NAMALWA (cell line): ENCODE data around the gene DCP1B.

ENCODE experiments used
- DNase-seq: peaks from one replicate; pipeline ENCODE4 v3.0.0-alpha.2; 2015; ENCODE audit warnings: low spot score

Gene DCP1B

DNA sequence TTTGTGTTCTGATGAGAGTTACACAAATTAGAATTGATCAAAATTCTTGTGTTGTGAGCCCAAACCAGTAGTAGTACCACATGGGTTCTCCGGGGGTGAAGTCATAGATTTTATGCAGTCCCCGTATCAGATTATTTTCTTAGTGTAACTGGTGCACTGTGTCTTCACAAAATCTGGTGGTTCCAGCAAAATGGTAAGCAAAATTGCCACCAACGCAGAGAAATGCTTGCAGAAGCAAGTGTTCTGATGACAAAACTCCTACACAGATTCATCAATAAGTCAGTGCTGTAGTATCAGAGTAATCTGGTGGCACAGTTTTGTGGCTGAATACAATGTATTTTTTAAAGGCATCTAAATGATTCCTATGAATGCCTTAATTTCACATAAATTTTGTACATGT lies 84.5 kb downstream of the DCP1B start:
- DNase-seq: no peak

DNA sequence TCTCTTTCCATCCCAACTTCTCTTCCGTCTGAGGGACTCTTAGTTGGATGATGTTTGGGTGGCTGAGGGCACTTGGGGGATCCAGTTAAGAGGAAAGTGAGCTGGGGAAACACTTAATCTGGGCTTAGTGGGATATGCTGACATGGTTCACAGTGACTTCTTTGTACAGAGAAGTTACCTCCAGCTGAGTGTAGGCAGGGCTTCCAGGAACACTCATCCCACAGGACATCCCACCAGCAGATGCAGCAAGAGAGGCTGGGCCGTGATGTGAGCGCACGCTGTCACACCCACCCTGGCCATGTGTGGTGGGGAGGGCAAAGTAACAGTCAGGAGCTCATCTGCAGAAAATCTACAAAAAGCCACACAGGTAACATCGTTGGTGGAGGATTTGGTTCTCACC lies 85.0 kb downstream of the DCP1B start:
- DNase-seq: no peak

DNA sequence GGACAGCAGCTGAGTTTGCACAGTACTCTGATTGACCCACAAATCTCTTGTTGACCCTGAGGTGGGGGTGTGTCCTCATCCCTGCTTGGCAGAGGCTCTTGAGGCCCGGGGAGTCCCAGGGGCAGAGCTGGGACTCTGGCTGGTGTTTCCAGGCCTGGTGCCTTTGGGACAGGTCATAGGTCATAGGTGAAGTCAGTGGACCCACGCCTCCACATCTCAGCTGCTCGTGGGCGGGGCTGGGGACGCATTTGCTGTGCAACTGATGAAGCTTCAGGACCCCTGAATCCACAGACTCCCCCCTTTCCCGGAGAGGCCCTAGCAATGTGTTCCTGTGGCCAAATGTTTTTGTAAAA lies 85.4 kb downstream of the DCP1B start:
- DNase-seq: no peak

DNA sequence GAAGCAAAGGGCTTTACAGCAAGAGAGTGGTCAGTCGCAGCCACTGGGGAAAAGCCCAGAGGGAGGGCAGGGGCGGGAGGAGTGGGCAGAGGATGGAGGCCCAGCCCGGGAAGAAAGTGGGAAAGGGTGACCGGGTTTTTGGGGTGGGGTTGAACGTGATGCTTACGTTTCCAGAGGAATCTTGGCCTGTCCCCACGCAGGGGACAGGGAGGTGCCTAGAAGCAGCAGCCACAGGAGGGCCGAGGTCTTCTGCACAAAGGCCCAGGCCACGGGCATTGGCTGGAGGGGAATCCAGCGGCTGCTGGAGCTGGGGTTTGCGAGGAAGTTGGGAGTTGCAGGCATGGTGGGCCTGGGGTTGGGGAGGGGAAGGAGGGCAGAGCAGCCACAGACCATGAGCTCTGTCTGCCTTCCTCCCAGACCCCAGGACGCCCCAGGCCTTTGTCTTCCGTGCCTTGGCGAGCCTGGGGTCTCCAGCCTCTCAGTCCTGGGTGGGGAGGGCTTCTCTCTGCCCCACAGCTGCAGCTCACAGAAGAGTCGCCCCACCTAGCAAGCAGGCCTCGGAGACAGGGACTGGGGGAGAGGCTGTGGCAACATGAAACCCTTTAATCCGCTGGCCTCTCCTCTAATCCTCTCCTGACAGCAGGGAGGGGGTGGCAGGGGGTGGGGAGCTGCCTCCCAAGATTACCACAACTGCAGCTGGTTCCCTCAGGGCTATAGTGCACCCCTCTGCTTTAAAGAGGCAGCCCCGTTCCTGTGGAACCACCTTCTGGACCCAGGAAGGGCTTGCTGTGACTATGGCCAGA lies 86.0 kb downstream of the DCP1B start, which contains the start of gene CACNA2D4:
Gene CACNA2D4, minus strand, starts transcription at position 572 of the 803 bp plus-strand sequence. Its CDS starts 179 bp downstream, at position 393.
- no peak for DNase-seq

DNA sequence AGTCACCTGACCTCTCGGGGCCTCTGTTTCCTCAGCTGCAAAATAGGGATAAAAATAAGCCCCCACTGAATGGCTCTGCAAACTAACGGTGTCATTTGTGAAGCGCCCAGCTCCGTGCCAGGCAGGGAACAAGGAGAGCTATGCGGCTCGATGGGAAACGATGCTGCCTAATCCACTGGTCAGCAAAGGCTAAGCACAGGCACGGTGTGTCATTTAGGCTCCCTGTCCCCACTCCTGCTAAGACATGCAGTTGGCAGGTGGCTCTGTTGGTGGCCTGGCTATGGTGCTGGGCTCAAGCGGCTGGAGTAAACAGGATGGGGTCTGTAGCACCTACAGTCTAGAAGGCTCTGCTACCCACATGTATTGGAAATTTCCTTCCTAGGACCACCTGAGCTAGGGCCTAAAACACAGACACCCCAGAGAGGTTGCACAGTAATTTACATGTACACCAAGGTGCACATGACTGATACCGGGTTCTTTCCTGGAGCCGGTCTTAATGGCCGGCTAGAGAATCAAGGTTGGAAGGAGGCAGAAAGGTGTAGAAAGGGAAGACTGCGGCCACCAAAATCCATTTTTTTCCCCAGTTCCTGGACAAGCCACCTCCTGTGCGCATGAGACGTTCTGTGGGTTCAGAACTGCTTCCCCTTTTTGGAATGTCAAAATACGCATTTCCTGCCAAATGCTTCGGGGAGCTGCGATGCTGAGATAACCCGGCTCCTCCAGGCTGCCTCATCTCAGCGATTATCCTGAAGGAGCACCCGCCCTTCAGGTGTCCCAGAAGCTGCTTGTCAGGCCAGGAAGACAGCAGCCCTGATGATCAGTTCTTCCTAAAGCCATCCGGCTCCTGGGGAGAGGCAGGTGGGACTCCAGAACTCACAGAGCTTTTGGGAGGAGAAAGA lies 86.8 kb downstream of the DCP1B start:
- no peak for DNase-seq

DNA sequence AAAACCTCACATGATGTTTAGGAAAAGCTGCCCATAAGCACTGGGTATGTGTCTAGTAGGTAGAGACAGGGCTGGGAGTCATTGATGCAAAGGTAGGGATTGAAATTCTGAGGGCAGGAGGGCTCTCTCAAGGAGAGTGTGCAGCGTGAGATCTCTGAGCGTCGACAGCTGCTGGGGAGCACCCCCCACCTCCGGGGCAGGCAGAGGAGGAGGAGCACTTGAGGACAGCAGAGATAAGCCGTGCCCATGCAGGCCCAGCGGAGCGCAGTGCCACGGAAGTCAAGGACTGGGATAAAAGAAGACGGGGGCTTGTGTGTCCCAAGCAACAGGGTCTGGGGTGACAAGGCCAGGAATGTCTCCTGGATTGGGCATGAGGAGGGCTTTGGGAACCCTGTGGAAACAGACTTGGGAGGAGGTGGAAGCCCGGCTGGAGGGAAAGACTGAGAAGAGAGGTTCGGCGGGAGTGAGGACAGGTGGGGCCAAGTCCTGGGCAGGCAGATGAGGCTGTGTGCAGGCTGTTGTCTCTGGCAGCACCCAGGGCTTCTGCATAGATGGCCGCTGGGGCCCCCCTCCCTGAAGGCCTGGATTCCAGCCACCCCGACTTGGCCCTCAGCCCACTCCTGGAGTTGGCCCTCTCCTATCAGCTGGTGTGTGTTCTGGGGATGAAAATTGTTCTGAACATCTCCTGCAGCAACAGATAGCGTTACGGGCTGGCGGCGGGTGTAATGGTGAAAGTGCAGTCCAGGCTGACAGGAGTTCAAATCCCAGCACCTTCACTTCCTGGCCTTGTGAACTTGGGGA lies 87.7 kb downstream of the DCP1B start:
- DNase-seq: no peak

DNA sequence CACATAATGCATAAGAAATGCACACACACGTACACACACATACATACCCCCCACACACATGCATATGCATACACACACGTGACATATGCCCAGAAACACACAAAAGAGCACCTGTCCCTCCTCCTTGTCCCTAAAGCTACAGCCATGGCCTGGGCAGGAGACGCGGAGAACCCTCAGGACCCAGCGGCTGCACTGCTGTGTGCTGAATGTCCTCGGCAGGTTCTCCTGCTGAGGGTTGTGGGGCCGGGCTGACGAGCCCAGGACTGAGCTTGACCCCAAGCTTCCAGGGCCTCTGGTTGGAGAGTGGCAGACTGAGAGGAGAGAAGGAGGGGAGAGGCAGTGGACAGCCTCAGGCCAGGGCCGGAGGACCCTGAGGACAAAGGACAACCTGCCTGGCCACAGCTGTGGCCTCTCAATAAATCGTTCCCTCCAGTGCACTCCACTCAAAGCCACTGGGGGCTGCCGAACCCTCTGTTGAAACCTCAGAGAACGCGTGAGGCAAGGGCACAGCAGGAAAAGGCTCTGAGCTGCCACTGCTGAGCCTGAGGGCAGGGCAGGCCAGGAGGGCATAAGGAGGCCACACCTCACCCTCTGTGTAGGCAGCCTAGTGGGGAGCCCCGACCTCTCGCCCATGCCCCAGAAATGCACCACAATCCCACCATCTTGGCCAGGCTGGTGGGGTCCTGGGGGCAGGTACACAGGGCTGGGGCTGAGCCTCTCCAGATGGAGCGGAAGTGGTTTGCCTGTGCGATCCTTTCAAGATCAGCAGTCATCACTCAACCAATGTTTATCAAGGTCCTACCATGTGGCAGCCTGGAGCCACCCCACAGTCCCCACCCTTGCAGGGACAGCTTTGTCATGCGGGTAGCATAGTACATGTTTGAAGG lies 88.9 kb downstream of the DCP1B start:
- DNase-seq: no peak

DNA sequence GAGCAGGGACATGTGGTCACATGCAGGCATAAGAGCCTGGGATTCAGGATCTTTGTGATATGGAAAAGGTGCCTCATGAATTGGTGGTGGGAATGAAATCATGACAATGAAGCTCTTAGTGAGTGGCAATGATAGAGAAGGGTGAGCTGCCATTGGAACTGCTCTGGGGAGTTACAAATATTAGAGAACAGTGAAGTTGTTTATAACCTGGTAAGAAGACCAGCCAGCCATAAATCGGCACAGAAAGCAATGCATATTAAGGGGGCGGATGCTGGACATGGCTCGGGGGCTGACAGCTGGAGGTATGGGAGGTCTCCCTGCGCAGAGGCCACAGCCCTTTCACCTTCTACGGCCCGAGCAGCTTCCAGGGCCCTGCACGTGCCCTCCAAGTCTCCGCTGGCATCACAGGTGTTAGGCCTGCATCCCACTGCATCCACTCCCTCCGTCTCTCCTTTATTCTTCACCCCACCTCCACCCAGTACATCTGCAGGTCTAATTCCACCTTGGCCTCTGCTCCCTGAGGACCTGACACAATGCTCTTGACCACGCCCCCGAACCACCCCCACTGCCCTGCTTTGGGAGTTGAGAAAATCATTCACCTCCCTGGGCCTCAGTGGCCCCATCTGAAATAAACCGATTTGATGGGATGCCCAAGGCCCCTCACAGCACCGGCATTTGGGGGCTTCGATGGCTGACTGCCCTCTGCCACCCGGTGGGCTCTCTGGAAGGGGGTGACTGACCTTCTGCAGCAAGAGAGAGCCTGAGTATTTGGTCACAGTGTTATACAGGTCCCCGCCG lies 89.9 kb downstream of the DCP1B start:
- no peak for DNase-seq

DNA sequence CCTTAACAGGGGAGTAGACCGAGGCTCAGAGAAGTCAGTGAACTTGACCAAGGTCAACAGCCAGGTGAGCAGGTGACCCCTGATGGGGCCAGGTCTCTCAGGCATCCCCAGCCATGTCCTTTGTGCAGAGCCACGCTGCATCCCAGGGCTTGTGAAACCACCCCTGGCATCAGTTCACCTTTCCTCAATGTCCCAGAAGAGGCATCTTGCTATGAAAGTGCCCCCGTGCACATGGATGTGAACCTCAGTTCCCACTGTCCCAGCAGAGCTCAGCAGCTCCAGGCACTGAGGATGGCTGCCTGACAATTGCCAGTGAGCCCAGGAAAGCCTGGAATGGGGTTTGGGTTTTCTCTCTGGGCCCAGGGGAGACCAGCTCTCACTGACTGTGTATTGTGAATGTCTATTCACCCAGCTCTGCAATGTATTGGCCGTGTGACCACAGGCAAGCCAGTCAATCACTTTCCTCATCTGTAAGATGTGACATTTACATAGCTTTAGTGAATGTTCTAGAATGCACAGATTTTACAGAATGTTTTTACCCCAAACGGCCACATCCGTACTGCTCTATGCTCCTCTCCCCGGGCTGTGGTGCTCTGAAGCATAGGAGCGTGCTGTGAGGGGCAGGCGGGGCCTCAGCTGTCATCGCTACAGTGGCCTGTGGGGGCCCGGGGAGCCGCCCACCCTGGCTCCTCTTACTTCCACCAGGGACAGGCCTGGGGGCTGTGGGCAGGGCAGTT lies 90.7 kb downstream of the DCP1B start:
- DNase-seq: no peak

DNA sequence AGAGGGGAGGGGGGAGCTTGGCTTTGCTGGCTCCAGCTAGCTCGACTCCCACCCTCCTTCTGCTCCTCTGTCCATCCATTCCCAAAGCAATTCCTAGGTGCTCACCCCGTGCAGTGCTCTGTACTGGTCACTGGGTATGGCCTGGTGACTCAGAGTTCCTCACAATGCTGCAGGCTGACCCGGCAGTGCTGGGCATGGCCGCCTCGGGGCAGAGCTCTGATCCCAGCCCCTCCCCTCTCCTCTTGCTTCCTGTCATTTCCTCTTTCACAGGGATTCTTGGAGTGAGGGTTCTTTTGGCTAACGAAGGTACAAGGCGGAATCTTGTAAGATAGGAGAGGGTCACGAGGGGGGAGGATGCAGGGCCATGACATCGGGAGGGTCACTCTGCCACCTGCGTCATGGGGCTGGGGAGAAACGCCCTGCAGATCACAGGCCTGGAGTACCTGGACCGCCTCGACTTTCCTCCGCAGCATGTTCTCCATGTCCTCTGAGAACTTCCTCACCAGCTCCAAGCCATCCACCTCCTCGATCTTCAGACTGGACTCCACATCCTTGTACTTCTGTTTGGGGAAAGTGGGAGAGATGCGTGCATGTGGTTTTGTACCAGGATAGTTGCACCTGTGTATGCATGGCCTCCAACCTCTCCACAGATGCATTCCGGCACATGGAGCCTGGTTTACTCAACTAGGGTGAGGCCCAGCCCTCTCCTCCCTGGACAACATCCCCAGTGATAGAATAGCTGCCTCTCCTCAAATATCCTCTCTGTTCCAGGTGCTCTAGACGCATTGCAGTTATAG lies 91.5 kb downstream of the DCP1B start:
- no peak for DNase-seq

DNA sequence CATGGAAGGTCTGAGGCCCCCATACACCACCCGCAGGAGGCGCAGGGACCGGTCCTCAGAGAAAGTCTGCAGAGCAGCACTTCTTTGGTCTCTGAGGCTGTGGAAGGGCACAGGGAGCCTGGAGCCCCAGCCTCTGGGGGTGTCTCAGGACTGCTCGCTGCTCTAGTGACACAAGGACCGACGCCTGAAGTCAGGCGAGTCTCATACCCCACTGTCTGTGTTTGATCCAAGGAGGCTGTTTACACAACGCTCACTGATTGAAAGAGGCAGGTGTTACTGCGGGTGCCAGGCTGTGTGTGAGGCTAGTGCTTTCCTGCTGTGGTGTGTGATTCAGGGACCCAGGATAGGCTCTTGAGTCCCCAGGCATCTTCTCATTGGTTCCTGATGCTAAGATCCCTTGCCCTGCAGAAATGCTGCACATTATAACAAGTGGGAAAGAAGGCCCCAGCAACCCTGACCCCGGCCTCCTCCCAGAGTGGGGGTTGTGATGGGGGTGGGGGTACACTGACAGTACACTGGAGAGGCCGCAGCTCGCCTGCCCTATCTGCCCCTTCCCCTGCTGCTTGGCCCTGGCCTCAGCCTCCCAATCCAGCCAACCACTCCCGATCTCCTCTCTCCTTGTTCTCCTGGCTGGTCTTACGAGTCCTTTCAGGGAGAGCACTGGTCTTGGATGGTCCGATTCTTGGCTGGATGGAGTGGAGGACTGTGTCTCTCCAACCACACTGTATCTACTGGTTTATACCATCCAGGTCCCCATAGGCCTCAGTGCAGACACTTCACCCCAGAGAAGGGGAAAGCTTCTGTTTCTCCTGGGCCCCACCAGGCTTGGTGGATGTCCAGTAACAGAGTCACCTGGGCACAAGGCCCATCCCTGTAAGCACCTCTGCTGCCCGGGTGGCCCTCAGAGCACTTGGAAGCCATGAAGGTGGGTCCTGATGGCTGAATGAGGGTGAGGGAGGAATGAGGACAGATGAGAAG lies 92.4 kb downstream of the DCP1B start:
- no peak for DNase-seq

DNA sequence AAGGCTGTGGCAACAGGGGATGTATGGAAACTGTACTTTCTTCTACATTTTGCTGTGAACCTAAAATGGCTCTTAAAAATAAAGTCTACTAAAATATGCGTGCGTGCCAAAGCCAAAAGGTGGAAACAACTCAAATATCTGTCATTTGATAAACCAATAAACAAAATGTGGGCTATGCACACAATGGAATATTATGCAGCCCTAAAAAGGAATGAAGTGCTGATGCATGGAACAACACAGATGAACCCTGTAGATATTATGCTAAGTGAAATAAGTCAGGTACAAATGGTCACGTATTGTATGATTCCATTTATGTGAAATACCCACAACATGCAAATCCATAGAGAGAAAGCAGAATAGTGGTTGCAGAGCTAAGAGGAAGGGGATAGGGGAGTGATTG lies 93.8 kb downstream of the DCP1B start:
- DNase-seq: no peak

DNA sequence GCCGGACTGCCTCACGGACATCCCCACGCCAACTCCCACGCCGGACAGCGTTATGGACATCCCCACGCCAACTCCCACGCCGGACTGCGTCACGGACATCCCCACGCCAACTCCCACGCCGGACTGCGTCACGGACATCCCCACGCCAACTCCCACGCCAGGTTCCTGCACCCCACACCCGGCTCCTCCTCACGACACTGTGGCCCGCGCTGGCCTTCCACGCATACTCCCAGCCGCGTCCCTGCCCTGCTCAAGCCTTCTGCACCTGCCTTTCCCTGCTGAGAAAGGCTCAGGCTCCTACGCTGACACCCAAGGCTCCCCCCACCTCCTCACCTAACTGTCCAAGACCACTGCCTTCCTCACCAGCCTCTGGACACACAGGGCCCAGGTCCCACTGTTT lies 95.5 kb downstream of the DCP1B start:
- no peak for DNase-seq

DNA sequence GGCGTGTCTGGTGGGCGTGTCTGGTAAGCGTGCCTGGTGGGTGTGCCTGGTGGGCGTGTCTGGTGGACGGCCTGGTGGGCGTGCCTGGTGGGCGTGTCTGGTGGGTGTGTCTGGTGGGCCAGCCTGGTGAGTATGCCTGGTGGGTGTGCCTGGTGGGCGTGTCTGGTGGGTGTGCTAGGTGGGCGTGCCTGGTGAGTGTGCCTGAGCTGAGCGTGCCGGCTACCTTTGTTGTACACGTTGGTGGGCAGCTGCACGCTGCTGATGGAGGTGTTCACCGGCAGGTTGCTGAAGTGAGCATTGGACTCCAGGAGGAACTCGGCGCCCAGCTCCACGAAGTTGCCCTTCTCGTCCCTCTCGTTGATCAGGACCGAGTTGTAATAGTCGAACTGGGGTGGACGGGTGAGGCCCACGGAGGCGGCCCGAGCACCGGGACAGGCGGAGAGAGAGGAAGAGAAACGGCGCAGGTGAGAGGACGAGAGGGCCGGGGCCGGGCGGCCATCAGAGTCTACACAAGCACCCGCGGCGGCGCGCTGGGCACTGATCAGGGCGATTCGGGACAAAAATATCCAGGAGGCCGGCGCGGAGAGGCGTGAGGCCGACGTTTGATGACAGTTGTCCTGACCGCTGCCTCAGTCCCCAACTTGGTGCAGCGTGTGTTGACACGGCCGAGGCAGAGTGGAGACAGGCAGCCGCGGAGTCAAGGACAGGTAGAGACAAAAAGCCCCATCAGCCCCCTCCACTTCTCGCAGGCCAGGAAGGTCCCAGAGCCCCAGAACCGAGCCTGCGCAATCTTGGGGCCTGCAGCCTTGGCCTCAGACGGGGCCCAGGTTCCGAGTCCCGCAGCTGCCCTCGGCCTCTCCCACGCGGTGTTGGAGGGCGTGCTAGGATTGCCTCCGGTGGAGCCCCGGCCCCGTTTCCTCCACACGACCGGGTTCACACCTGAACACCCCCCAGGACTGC lies 96.3 kb downstream of the DCP1B start:
- DNase-seq: peak; percentile 51

DNA sequence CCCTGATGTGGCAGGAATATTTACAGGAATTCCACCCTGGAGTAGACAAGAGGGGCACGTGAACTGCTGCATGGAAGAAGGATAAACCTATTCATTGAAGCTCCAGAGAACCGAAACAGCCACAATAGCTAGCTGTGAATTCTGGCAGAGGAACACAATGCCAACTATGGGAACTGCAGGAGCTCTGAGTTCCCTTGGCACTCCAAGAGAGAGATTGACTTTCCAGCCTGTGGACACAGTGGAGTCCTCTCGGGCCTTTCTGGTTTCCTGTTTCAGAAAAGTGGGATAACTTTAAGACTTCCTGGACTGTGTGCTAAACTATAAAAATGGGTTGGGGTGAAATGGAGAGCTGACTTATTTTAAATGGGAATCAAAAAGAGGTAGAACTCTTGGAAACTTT lies 97.7 kb downstream of the DCP1B start:
- DNase-seq: no peak

DNA sequence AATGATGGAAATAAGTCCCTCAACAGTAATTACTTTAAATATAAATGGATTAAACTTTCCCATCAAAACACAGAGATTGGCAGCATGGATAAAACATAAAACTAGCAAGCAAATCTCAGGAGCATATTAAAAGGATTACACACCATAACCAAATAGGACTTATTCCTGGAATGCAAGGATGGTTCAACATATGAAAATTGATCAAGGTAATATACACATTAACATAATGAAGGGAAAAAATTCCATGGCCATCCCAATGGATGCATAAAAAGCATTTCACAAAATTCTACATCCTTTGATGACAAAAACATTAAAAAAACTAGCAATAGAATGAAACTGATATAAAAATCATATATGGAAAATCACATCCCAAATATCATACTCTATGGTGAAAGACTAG lies 99.4 kb downstream of the DCP1B start:
- no peak for DNase-seq

DNA sequence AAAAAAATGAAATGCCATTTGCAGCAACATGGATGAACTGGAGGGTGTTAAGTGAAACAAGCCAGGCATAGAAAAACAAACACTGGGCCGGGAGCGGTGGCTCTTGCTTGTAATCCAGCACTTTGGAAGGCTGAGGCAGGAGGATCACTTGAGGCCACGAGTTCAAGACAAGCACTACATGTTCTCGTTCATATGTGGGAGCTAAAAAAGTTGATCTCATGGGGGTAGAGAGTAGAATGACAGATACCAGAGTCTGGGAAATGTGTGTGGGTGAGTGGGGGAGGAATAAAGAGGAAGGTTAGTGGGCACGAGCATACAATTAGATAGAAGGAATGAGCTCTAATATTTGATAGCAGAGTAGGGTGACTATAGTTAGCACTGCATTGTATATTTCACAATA lies 107.3 kb downstream of the DCP1B start:
- no peak for DNase-seq
